RWPE1 (cell line): Measurements from ENCODE around the gene PAGE1.

Experiments
- CTCF ChIA-PET: fragments of 350-600 bp; sonication (Branson Sonifier 250); formaldehyde crosslinking; extraction: SDS; loops from one replicate; lab custom pipeline; 2021; lab: Yijun Ruan, JAX
- POLR2A ChIA-PET: fragments of 400-600 bp; formaldehyde crosslinking; extraction: SDS; loops from one replicate; lab custom pipeline; 2020; ENCODE audit warnings: antibody characterized with exemption; ENCODE audit not compliant: low non-redundant PET; lab: Yijun Ruan, JAX
- DNase-seq: peaks from one replicate; pipeline ENCODE4 v3.0.0; 2012; ENCODE audit warnings: low spot score
- H3K27ac ChIP-seq: fragments of 450-650 bp; 2 replicates; pipeline ENCODE4 v1.5.1; 2017
- CTCF ChIP-seq: fragments of 450-650 bp; conservative IDR thresholded peaks from 2 replicates; pipeline ENCODE4 v1.5.1; 2017; ENCODE audit warnings: low read depth, mild to moderate bottlenecking

Gene PAGE1

GRCh38 chrX:49675075-49675719 is 20.6 kb downstream of the PAGE1 start:
- H3K27ac ChIP-seq: no peak overlapping the region
- no peak for DNase-seq
- TF ChIP-seq CTCF: no peak
- ChIA-PET POLR2A (no interaction called here), CTCF (no interaction called here)

GRCh38 chrX:49673394-49673793 is 22.4 kb downstream of the PAGE1 start:
- POLR2A ChIA-PET: no interaction called here
- H3K27ac ChIP-seq: no peak overlapping the region
- CTCF ChIA-PET: no interaction called here
- no peak for TF ChIP-seq CTCF
- no peak for DNase-seq

GRCh38 chrX:49664824-49665223 is 31.0 kb downstream of the PAGE1 start:
- no peak for TF ChIP-seq CTCF
- ChIA-PET CTCF (no interaction called here), POLR2A (no interaction called here)
- H3K27ac ChIP-seq: no peak overlapping the region
- no peak for DNase-seq

- H3K27ac ChIP-seq: no peak overlapping the region
- no peak for TF ChIP-seq CTCF
- no peak for DNase-seq
- POLR2A ChIA-PET: no interaction called here
- CTCF ChIA-PET: no interaction called here
Measured at GRCh38 chrX:49661881-49662280, 33.9 kb downstream of the PAGE1 start.

- H3K27ac ChIP-seq: no peak overlapping the region
- POLR2A ChIA-PET: no interaction called here
- no peak for TF ChIP-seq CTCF
- no peak for DNase-seq
- CTCF ChIA-PET: no interaction called here
Measured at GRCh38 chrX:49659771-49660170, 36.0 kb downstream of the PAGE1 start.

- POLR2A ChIA-PET: no interaction called here
- no peak for TF ChIP-seq CTCF
- no peak for DNase-seq
Measured at GRCh38 chrX:49656533-49656932, 39.3 kb downstream of the PAGE1 start.

More at GRCh38 chrX:49656533-49656932, 39.3 kb downstream of the PAGE1 start:
- CTCF ChIA-PET: no interaction called here
- H3K27ac ChIP-seq: no peak overlapping the region
